ENCODE data around the gene SCG5. TPM values are rescaled to one million over a fixed set of nuclear protein-coding genes. Genes with fewer than 3 reads are reported as not detected.

The SCG5 gene
- total RNA-seq, 1 experiment from 2014 or later, result 75.2 TPM

- DNase-seq (ENCODE audit: low read depth), result peak; percentile 91
Measured at GRCh38 chr15:32659340-32660155, 18.0 kb downstream of the SCG5 start.

- no peak for DNase-seq (ENCODE audit: low read depth)
Measured at GRCh38 chr15:32663671-32664070, 22.2 kb downstream of the SCG5 start.

DNA sequence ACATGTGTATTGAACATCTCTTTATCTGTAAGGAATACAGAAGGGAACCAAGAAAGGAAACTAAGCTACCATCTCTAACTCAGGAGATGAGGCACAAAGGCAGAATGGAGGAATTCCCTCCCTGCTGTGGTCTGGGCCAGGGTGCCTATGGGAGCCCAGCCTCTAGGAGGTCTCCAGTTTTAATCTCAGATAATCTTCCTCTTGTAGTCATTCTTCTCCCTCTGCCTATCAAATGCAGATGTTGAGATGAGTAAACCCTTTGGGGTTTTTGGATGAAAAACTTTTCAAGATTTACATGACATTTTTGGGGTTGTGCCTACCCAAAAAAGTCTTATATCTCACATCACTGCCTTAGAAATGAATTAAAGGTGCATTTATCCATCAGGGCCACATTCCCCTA is 23.3 kb downstream of the SCG5 start:
- DNase-seq (ENCODE audit: low read depth), result no peak

- no peak for DNase-seq (ENCODE audit: low read depth)
Measured at GRCh38 chr15:32667321-32667720, 25.8 kb downstream of the SCG5 start.

DNA sequence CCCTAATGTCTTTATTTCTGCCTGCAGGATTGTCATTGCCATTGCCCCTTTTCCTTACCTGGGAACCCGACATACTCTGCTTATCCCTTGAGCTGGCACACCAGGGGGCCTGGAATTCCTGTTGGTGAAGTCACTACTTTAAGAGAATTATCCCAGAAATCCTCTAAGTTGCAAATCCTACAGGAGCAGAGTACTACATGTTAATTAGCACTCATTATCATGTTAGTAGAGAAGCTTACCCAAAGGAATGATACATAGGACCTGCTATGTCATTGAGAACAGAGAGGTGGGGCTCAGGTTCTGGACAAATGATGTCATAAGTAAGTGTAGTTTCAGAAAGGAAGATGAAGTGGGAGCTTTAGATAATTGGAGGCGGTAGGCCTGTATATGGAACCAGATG is 27.4 kb downstream of the SCG5 start:
- DNase-seq (ENCODE audit: low read depth), result peak; percentile 40

DNA sequence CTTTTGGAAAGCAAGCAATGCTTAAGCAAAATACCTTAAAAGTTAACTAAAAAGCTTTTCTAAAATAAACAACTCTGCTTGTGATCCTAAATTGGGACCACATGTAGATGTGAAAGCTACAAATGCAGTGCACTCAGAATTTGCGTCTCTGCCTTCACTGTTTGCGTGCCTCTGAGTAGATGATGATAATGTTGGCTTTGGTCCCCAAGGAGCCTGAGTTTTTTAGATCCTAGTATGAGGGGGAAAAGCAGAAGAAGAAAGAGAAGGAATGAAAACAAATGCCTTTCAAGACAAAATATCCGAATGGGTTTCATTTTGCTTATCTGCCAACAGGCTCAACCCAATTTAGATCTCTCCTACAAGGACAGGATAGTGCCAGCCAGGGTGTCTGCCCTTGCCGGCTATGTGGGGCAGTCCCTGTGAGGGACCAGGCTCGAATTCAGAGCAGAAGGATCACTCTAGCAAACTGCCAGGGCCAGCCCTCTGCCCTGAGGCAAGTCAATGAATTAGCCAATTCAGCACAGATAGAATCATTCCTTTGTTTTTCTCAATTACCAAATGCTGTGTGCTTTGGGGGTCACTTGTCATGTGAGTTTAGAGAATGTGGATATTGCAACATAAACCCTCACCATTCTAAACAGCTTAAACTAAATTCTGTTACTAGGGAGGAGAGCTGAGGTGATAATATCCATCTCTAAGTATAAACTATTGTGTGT is 28.5 kb downstream of the SCG5 start:
- DNase-seq (ENCODE audit: low read depth), result peak; percentile 90

- DNase-seq (ENCODE audit: low read depth), result no peak
Measured at GRCh38 chr15:32670623-32671022, 29.1 kb downstream of the SCG5 start.

- peak; percentile 76 for DNase-seq (ENCODE audit: low read depth)
Measured at GRCh38 chr15:32671339-32672325, 30.1 kb downstream of the SCG5 start.

DNA sequence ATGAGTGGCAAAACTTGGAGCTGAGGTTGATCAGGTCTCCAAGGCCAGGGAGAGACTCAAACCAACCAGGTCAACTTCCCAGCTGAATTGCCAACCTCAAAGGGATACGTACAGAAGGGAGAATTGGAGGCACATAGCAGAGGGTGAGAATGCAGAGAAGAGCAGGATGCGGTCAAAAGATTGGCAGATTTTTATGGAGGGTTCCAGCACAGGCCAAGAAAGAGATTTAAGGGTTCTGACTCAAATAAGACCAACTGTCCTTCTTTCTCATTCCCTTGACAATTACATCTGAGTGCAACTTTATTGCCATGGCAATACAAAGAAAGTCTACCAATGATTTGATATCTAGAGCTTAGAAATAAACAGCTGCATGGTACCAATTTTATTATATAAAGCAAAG is 33.2 kb downstream of the SCG5 start:
- peak; percentile 45 for DNase-seq (ENCODE audit: low read depth)

- DNase-seq (ENCODE audit: low read depth), result no peak
Measured at GRCh38 chr15:32675466-32675865, 34.0 kb downstream of the SCG5 start.

GRCh38 chr15:32676169-32676568 is 34.7 kb downstream of the SCG5 start:
- DNase-seq (ENCODE audit: low read depth), result no peak

DNA sequence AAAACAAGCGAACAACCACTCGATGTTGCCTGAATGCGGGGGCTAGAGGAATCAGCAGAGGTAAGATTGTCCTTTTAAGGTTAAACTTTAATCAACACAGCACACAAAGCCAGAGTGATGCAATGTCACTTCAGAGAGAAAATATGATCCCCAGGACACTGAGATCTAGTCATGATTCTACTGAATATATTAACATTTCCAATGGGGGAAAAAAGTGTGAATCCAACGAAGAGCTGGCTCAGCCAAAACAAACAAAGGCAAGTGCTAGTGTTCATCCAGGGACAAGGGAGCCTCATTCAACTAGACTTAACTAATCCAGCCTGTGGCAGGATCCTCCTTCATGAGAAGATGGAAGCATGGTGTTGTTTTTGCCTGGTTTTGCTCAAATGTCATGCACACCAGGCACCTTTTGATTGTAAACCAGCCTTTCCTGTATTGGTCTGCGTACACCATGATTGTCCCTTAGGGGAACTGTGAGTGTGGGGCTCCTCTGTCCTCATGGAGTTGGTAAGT is 35.8 kb downstream of the SCG5 start:
- DNase-seq (ENCODE audit: low read depth), result peak; percentile 60

- no peak for DNase-seq (ENCODE audit: low read depth)
Measured at GRCh38 chr15:32679298-32679690, 37.8 kb downstream of the SCG5 start.

GRCh38 chr15:32682569-32682968 is 41.1 kb downstream of the SCG5 start:
- peak; percentile 91 for DNase-seq (ENCODE audit: low read depth)

DNA sequence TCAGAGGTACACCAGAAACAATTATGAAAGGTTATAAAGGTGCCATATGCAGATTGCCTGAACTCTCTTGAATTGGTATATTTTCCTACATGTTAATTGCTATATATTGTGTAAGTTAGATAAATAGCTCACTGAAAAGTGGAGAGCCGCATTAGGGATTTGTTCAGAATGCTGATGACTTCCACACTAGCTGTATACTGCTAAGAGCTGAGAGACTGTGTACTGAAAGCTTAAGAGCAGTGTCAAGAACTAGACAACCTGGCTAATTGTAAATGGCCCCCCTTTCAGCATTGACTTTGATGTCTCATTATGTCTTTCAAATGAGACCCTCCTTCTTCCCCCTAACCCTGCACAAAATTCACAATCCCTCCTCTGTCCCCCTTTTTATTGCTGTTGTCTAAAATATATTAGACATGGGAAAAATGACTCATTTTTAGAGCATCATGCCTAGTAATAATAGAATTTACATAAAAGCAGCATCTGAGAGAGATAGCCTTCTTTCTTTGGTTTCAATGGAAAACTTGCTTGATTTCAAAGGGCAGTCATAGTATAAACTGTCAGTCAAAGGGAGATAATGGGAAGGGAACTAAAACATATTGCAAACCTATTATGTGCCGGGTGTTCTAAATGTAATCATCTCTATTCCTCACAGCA is 41.6 kb downstream of the SCG5 start:
- DNase-seq (ENCODE audit: low read depth), result peak; percentile 32

DNA sequence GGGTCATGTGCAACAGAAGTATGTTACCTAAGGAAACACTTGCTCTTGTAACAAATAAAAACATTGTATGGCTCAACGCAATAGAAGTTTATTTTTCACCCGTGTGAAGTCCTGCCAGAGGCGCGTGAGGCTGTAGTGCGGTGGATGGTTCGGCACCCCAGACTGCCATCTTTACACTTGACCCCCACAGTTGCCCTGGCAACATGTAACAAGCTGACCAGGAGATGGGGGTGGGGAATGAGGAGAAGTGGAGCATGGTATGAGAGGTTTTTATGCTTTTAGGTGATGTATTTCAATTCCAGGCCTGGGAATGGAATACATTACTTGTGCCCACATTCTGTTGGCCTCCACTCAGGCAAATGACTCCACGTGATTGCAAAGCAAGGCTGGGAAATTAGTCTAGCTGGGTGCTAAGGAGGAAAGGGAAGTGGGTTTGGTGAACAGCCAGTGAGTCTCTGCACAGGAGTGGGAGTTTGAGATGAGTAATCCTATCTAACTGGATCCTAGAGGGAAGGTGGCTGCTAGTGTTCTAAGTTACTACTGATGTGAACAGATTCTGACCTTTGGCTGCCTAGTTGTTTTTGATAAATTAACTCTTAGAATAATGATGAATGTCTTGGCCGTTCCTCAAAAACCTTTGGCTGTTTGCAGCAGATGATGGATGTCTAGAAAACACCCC is 42.5 kb downstream of the SCG5 start:
- DNase-seq (ENCODE audit: low read depth), result peak; percentile 99

DNA sequence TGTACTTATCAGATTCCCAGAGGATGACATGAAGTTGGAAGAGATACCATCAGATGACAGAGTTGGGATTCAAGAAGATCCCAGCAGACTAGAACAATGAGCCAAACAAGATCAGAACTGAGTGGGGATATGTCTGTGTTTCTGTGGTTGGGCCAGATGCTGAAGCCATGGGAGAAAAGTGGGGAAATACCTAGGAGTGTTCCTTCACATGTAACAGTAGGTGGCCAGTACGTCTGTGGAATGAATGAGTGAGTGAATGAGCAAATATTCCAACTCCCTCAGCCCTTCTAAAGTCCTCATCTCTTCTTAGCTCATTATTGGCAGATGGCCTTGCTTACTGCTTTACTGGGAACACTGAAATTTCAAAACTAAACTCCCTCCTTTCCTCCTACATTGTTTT is 44.1 kb downstream of the SCG5 start:
- peak; percentile 49 for DNase-seq (ENCODE audit: low read depth)

- peak; percentile 74 for DNase-seq (ENCODE audit: low read depth)
Measured at GRCh38 chr15:32687556-32687955, 46.0 kb downstream of the SCG5 start.

DNA sequence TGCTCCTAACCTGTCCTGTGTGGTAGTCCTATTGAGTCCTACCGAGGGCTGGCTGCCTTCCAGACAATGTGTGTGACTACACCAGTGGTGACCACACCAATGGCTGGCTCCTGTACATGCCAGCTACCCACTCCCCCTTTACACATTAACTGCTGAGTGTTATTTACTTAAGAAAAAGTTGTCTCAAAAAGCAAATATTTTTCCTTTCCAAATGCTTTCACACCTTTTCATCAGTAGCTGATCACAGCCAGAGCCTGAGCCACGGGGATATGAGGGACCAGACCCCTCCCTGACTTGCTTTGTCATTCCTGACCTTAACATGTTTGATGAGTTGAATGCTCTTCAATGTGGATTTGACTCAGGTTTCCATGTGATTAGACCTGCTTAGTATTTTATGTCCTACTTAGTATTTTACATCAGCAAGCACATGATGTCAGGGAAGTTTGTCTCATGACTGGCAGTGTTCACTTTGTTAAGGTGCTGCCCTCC is 46.7 kb downstream of the SCG5 start:
- peak; percentile 92 for DNase-seq (ENCODE audit: low read depth)

- peak; percentile 86 for DNase-seq (ENCODE audit: low read depth)
Measured at GRCh38 chr15:32690941-32691688, 49.6 kb downstream of the SCG5 start.
